Measurements from ENCODE around the gene GLI3.

GRCh38 chr7:41922373-41922772 is 314.6 kb downstream of the GLI3 start:
- TF ChIP-seq CTCF (IDR thresholded peaks at IDR 0.05), result no peak
- no peak for TF ChIP-seq EP300 (IDR thresholded peaks at IDR 0.05)

Measured in tibial nerve (tissue), 4 donors.